Nucleus accumbens (tissue), 56 donors: ENCODE data around the gene SIGLEC8.
"Not testable (repeated sequence)": the region's sequence is repeated elsewhere in the genome, so short reads cannot be mapped to it uniquely, and the experiment has no call there.

Experiments
- DNase-seq, 56 donors: peaks; one replicate each; lab custom pipeline; 2025; lab: John Stamatoyannopoulos, UW

SIGLEC8 gene

GRCh38 chr19:51458051-51458645, at the start of gene SIGLEC8:
SIGLEC8 (minus strand) TSS chr19:51458454; CDS start chr19:51458387, 67 bp downstream.
- peak in 1 of 56 donors; percentile 4 for DNase-seq

DNA sequence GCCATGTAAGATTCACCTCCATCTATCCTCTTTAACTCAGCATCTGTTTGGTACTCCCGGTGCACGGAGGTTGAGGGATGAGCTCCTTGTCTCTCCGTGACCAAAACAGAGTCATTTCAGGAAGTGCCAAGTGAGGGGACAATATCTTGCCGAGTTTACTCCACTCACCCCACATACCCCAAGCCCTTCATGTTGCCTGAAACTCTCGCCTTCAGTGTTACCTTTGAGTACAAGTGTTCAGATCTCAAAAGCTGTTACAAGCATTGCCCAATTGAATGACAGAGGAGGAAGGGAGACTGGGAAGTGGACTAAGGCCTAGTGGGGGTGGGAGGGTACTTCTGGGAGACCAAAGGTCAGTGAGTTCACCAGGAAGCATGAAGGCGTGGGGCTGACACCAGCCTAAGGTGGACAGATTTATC, 49.4 kb upstream of the SIGLEC8 start:
- DNase-seq, result no peak

GRCh38 chr19:51507192-51507591, 48.9 kb upstream of the SIGLEC8 start:
- no peak for DNase-seq

DNA sequence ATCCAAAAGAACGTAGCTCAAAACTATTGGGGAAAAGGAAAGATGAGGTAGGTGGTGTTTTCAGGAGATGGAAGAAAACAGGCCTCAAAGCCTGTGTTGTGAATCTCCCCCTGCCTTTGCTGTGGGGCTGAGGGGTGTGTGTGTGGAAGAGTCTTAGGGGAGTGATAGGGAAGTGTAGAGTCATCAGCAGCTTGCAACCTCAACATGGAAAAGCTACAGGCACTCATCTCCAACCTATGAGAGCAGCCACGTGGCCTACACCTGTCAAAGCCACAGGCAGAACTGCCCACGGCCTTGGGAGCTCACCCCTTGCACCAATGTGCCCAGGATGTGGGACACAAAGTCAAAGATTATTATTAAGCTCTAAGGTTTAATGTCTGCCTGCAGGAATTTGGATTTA, 47.6 kb upstream of the SIGLEC8 start:
- DNase-seq, result no peak

- DNase-seq, result no peak
Observed at GRCh38 chr19:51503896-51504295, 45.6 kb upstream of the SIGLEC8 start.

- no peak for DNase-seq
Observed at GRCh38 chr19:51503286-51503817, 45.1 kb upstream of the SIGLEC8 start.

- DNase-seq, result peak in 13 of 56 donors; percentile 2 to 30 (median 10)
Observed at GRCh38 chr19:51501594-51502263, 43.5 kb upstream of the SIGLEC8 start, which contains the start of gene SIGLEC12. SIGLEC12 (minus strand) TSS chr19:51501800; CDS start chr19:51501733, 67 bp downstream.

DNA sequence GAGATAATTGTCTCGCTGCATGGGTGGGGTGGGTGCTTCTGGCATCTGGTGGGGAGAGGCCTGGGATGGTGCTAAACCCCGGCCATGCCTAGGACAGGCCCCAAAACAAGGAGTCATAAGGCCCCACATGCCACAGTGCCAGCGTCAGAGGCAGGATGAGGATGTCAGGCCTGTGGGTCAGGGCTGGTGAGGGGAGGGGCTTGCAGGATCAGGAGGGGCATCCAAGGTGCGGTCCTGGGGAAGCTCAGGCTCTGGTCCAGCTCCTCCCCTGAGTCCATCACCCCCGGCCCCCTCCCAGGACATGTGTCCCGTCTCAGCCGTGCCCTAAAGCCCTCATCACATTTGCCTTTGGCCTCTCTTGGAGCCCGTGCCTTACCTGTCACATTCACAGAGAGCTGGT, 42.7 kb upstream of the SIGLEC8 start:
- DNase-seq, result not testable (repeated sequence)

DNA sequence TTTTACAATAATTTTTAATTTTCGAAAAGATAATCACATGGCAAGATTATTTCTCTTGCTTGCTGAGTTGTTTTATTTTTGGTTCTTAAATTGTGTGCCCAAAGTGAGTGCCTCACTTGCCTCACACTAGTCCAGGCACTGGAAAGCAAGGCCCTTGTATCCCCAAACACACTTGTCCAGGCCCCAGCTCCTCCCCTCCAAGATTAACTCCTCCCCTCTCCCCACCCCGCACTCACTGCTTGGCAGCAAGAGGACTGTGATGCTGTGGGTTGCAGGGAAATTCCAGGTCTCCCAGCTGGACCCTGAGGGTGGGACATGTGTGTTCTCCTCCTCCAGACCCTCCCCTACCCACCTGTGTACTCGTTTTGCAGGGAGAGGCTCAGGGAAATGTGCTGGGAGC, 39.4 kb upstream of the SIGLEC8 start:
- DNase-seq, result no peak

DNA sequence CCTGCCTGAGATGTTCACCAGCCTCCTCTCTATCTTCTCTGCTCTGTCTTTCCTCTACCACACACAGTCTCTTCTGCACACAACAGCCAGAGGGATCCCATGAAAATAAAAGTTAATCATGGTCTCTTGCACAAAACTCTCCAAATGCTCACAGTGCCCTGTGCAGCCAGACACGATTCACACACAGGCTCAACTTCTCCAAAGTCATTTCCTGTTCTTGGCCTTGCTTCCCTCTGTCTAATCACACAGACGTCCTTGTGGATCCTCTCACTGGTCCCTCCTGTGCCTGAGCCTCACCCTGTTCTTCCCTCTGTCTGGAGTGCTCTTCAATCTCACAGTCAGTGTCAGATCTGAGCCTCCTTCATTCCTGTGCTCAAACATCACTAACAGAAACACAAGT, 35.5 kb upstream of the SIGLEC8 start:
- no peak for DNase-seq

DNA sequence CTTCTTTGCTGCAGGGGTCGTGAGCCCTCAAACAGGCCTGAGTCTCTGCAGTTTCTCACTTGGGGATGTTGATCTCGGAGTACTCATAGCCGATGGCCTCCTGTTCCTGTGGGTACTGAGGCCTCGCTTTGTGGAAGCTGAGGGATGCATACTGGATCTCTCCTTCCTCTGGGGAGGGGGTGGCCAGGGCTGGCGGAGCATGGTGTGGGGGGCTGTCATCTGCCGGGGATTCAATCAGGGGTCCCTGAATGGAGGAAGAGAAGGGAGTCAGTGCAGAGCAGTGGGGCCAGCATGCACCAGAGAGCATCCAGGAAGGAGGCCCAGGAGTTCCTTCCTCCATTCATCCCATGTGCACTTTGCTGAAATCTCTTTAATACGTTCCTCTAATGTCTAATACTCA, 33.3 kb upstream of the SIGLEC8 start:
- no peak for DNase-seq

- no peak for DNase-seq
Observed at GRCh38 chr19:51490676-51491075, 32.4 kb upstream of the SIGLEC8 start.

DNA sequence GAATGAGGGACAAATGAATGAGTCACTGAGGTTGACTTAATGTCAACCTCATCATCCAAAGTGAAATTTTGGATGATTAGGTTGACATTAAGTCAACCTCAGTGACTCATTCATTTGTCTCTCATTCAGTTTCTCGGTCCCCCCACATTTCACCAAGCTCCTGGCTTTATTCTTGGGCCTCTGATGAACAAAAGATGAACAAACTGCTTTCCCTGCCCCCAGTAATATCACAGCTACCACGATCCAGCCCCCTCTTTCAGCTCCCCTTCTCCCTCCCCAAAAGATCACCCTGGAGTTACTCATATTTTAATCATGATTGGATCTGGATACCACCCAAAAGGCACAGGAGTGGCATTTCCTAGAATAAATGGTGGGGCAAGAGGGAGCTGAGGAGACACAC, 30.9 kb upstream of the SIGLEC8 start:
- no peak for DNase-seq

DNA sequence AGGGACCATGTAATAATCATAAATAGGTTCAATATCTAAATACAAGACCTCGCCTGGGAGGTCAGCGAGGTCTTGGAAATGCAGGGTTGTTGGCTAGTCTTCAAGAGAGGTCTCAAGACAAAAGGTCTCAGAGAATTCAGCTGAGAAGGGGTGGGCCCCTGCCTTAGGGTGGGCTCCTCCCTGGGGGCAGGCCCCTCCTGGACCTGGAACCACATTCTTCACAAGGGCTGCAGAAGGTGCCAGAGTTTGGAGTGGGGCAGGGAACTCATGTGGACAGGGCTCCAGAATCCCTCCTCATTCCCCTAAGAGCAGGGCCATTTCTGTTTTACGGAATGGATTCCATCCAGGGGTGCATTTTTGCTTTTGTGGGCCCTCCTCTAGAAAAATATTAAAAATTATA, 30.2 kb upstream of the SIGLEC8 start:
- DNase-seq, result no peak

- DNase-seq, result no peak
Observed at GRCh38 chr19:51485960-51486660, 27.9 kb upstream of the SIGLEC8 start.

DNA sequence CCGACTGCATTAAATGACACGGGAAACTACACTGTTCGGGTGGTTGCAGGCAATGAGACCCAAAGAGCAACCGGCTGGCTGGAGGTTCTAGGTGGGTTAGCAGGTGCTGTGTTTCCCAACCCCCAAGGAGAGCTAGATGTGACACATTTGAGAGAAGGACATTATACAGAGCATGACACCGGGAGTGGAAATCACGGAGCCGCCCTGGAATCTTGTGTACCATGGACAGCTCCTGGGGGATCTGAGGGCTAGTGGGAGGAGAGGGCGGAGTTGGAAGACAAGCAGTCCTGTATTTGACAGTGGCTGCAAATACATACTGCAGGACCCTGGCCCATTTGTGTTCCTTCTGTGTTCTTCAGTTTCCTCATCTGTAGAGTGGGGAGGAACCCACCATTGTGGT, 22.3 kb upstream of the SIGLEC8 start:
- no peak for DNase-seq

GRCh38 chr19:51479531-51480331, 21.5 kb upstream of the SIGLEC8 start:
- DNase-seq, result no peak

DNA sequence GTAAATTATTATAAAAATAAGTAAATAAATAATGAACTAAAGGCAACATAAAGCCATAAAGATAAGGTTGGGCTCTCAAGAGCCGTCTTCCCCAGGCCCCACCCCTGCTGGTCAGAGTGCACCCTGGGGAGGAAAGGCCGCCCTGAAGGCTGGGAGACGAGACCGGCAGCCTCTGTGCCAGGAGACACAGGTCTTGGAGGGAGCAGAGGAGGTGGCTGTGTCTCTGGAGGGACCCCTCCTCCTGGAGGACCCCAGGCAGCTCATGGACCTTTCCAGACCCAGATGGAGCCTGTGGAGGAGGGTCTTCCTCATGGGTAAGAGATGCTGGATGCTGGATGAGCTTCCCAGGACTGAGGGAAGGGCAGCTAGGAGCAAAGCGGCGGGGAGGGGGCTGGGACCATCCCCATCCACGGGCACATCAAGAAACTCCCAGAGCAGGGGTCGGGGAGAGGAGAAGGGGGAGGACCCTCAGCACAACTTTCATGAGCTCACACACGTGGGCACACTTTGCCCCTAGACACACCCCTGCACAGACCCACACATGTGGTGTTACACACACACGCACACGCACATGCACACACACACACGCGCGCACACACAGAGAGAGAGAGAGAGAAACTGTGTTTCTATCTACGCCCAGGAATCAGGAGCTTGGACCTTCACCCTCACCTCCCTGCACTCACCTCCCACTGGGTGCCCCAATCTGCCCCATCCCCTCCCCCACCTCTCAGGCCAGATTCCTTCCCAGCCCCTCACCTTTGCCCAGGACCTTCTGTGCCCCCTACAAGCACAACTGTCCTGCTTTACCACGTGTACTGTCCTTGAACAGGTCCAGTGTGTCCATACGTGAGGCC, 20.4 kb upstream of the SIGLEC8 start, which contains the start of gene CEACAM18:
TSS of gene CEACAM18 (plus strand) at position 159 of the 854 bp plus-strand sequence.
- DNase-seq, result no peak

DNA sequence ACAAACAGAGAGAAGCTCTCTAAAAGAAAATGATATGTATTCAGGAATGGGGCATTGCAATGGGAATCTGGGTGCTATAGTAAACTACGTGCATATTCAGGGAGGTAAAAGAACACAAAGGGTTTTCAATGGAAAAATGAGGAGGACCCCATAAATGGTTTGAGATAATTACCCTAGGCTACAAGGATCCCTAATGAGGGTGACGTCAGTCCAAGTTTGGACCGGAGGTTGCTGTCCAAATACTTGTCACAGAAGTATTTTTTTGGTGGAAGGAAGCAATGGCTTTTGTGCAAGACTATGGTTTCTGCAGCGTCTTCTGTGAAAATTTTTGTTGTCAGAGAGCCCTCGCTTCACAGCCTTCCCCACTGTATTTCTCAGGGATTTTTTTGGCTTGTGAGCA, 19.1 kb upstream of the SIGLEC8 start:
- DNase-seq, result no peak

DNA sequence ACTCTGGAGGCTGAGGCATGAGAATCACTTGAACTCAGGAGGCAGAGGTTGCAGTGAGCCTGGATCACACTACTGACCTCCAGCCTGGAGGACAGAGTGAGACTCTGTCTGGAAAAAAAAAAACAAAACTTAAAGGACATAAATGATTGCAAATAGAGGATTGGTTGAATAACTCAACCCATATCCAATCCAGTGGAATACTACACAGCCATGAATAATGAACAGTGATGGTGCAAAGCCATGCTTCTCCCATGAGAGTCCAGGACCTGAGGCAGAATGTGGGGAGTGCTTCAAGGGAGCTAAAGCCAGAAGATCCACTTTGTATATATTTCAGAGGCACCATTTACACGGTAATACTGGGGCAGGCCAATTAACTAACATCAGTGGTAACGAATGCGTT, 17.9 kb upstream of the SIGLEC8 start:
- no peak for DNase-seq
